HG02623 (cell line): ENCODE data around the gene ORAI3.
A peak's percentile ranks its signal among the peaks of the same experiment; 100 is the strongest.

Experiments
- ATAC-seq: cut with Tn5 transposase; IDR thresholded peaks from one replicate; pipeline ENCODE4 v1.9.1; 2021; ENCODE audit warnings: moderate library complexity; ENCODE audit not compliant: unreplicated experiment

ORAI3 gene

GRCh38 chr16:30946671-30947540 lies 2.0 kb upstream of the ORAI3 start:
- ATAC-seq: no peak

- no peak for ATAC-seq
Observed at GRCh38 chr16:30947541-30947858, 1.4 kb upstream of the ORAI3 start.

- peak; percentile 4 for ATAC-seq
Observed at GRCh38 chr16:30947859-30948666, 805 bp upstream of the ORAI3 start.

- ATAC-seq: peak; percentile 28
Observed at GRCh38 chr16:30949650-30950515, 1.0 kb downstream of the ORAI3 start.

- no peak for ATAC-seq
Observed at GRCh38 chr16:30950516-30951065, 1.7 kb downstream of the ORAI3 start.

GRCh38 chr16:30951193-30951592 lies 2.3 kb downstream of the ORAI3 start:
- no peak for ATAC-seq

GRCh38 chr16:30951750-30952149 lies 2.9 kb downstream of the ORAI3 start:
- ATAC-seq: no peak

- ATAC-seq: no peak
Observed at GRCh38 chr16:30953111-30953510, 4.2 kb downstream of the ORAI3 start.

- ATAC-seq: no peak
Observed at GRCh38 chr16:30953511-30954124, 4.8 kb downstream of the ORAI3 start.

- no peak for ATAC-seq
Observed at GRCh38 chr16:30954993-30955392, 6.1 kb downstream of the ORAI3 start.

- peak; percentile 33 for ATAC-seq
Observed at GRCh38 chr16:30956601-30957455, 8.0 kb downstream of the ORAI3 start.

- ATAC-seq: peak; percentile 60
Observed at GRCh38 chr16:30957456-30958174, 8.7 kb downstream of the ORAI3 start, which contains the start of gene SETD1A. SETD1A (plus strand) TSS chr16:30957754; CDS start chr16:30958732, 978 bp downstream.

GRCh38 chr16:30958175-30959079 lies 9.6 kb downstream of the ORAI3 start:
- peak; percentile 25 for ATAC-seq

GRCh38 chr16:30961384-30961783 lies 12.5 kb downstream of the ORAI3 start:
- no peak for ATAC-seq

GRCh38 chr16:30963925-30964511 lies 15.2 kb downstream of the ORAI3 start:
- ATAC-seq: no peak

GRCh38 chr16:30964574-30965226 lies 15.8 kb downstream of the ORAI3 start:
- no peak for ATAC-seq

- ATAC-seq: no peak
Observed at GRCh38 chr16:30965436-30965835, 16.6 kb downstream of the ORAI3 start.
